ENCODE measurements around the gene LAMA1. TPM values are rescaled to one million over a fixed set of nuclear protein-coding genes. Genes with fewer than 3 reads are reported as not detected.

Gene LAMA1
- total and polyA plus RNA-seq, 2 of the 4 experiments (the other 2 are of a cell fraction), result 10.9 to 15.5 TPM

DNA sequence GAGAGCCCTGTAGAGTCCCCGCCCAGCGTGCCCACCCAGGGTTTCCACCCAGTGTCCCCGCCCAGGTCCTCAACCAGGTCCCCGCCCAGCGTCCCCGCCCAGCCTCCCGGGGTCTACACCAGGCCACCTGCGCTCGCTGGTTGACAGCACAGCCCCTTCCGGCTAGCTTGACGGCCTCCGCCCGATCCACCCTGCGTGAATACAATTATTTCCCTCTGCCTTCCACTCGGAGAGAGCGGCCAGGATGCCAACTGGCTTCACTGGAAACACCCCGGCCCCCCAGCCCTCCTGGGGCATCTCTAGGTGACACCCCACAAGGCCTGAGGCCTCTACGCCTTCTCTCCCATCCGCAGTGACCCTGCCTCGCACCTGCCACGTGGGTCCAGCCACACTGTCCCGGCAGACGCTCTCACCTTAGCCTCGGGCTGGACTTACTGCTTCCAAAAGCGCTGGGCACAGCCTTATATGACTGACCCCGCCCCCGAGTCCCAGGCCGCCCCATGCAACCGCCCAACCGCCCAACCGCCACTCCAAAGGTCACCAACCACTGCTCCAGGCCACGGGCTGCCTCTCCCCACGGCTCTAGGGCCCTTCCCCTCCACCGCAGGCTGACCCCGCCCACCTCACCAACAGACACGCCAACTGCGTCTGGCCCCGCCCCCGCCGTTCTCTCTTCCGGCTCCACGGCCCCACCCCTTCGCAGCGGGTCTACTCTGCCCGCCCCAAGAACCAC is 188.1 kb downstream of the LAMA1 start:
- intact Hi-C loops (cut with micrococcal nuclease) (no loop called here), in situ Hi-C loops (cut with MboI; ENCODE audit: low sequenced_read_pairs) (no loop called here), dilution Hi-C loops (cut with HindIII; ENCODE audit: low sequenced_read_pairs, unreplicated experiment) (no loop called here)
- no peak overlapping the region for H2BK15ac ChIP-seq (ENCODE audit: low read depth, low read length)
- ChIA-PET POLR2A (ENCODE audit: unreplicated experiment) (no interaction called here), CTCF (no interaction called here)
- no peak overlapping the region for H2AK5ac ChIP-seq (ENCODE audit: low read depth, low read length)
- H3K79me1 ChIP-seq (ENCODE audit: low read depth in 1 of 2, low read length in 2 of 2), result no peaks in the 10 kb centered on the region
- no TSS peak for BruUV-seq (replicated peaks)
- H2BK20ac ChIP-seq (ENCODE audit: low read depth, low read length), result no peak overlapping the region
- no peaks in the 10 kb centered on the region; the same call in 1 of the 2 replicates for H3K27me3 ChIP-seq (ENCODE audit: control insufficient read depth, insufficient read depth, low read length)
- no peak overlapping the region for H4K8ac ChIP-seq (ENCODE audit: low read depth in 2 of 2, low read length in 2 of 2)
- WGBS, 2 experiments (ENCODE audit: extremely low coverage in 2 of 2, insufficient read length in 1 of 2), result 80% methylated on average over 20 of the region's 45 CpGs; no CpG with 5 or more reads in 1 of the 2 experiments
- H3K18ac ChIP-seq (ENCODE audit: low read depth, low read length), result no peak overlapping the region
- H3K23ac ChIP-seq (ENCODE audit: low read depth, low read length), result no peak overlapping the region
- H3K36me3 ChIP-seq (ENCODE audit: control insufficient read depth, insufficient read depth, low read length), result no peaks in the 10 kb centered on the region
- no peak overlapping the region for H3K4ac ChIP-seq (ENCODE audit: low read depth, low read length)
- TF ChIP-seq NFE2L2 (IDR thresholded peaks at IDR 0.05; ENCODE audit: low read depth, low read length) (no peak), CHD1 (IDR thresholded peaks at IDR 0.05; ENCODE audit: low read depth, low read length) (no peak), RFX5 (IDR thresholded peaks at IDR 0.05; ENCODE audit: low read depth, low read length) (no peak), CEBPB (IDR thresholded peaks at IDR 0.05; ENCODE audit: low read depth, low read length) (no peak), BHLHE40 (IDR thresholded peaks at IDR 0.05; ENCODE audit: low read depth, low read length) (no peak), RCOR1 (IDR thresholded peaks at IDR 0.05; ENCODE audit: insufficient replicate concordance, low read length) (no peak), MAFK (IDR thresholded peaks at IDR 0.05; ENCODE audit: low read depth, low read length) (no peak), MAZ (IDR thresholded peaks at IDR 0.05; ENCODE audit: borderline replicate concordance, low read depth, low read length) (no peak)
- TF ChIP-seq, protein P1, sequence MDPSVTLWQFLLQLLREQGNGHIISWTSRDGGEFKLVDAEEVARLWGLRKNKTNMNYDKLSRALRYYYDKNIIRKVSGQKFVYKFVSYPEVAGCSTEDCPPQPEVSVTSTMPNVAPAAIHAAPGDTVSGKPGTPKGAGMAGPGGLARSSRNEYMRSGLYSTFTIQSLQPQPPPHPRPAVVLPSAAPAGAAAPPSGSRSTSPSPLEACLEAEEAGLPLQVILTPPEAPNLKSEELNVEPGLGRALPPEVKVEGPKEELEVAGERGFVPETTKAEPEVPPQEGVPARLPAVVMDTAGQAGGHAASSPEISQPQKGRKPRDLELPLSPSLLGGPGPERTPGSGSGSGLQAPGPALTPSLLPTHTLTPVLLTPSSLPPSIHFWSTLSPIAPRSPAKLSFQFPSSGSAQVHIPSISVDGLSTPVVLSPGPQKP (IDR thresholded peaks at IDR 0.05; ENCODE audit: borderline replicate concordance, low read depth, low read length), result no peak
- H3K27ac ChIP-seq (ENCODE audit: insufficient read depth, low read length), result no peak overlapping the region
- no peak overlapping the region for H4K91ac ChIP-seq (ENCODE audit: insufficient read depth, low read depth, low read length)
- no peak overlapping the region for H3K14ac ChIP-seq (replicated peaks; ENCODE audit: low read depth, low read length)
- H2BK5ac ChIP-seq (ENCODE audit: low read depth, low read length, poor library complexity, severe bottlenecking), result no peak overlapping the region
- H2AFZ ChIP-seq (replicated peaks; ENCODE audit: low read length, poor library complexity), result no peak overlapping the region
- H4K5ac ChIP-seq (ENCODE audit: low read depth, low read length), result no peak overlapping the region
- ATAC-seq (ENCODE audit: low read depth) (no peak), DNase-seq (no peak)
- H2AK9ac ChIP-seq (replicated peaks; ENCODE audit: low read depth, low read length, poor library complexity), result no peak overlapping the region
- no peaks in the 10 kb centered on the region for H3K9me3 ChIP-seq (ENCODE audit: control insufficient read depth, insufficient read depth, low read length)
- H3K56ac ChIP-seq (ENCODE audit: extremely low read depth, insufficient read depth, low read length), result no peak overlapping the region
- no peak overlapping the region for H3K4me3 ChIP-seq (ENCODE audit: insufficient read depth, low read depth, low read length)
- no peaks in the 10 kb centered on the region for H3K9me1 ChIP-seq (ENCODE audit: insufficient read depth, low read length)
- no peak overlapping the region for H3K9ac ChIP-seq (ENCODE audit: low read depth, low read length)
- no peaks in the 10 kb centered on the region for H3K4me1 ChIP-seq (ENCODE audit: control insufficient read depth, insufficient read depth, low read length)
- no peak overlapping the region for H3K4me2 ChIP-seq (ENCODE audit: low read depth, low read length)
- H4K20me1 ChIP-seq (ENCODE audit: insufficient read depth, low read length), result no peaks in the 10 kb centered on the region
- no peak overlapping the region for H2BK120ac ChIP-seq (ENCODE audit: low read depth, low read length)
